Body of pancreas (tissue), 4 donors: ENCODE measurements around the gene NUBP1. TPM values are rescaled to one million over a fixed set of nuclear protein-coding genes. Genes with fewer than 3 reads are reported as not detected.

Experiments
- ATAC-seq: fragments of 150-250 bp; one replicate; pipeline ENCODE4 v1.9.1; 2016
- DNase-seq, 4 donors: peaks; one replicate each; pipeline ENCODE4 v3.0.0-alpha.2; 2019
- H3K27ac ChIP-seq, 4 donors: fragments of 200-600 bp; sonication (generic); 1 replicate in 3 of 4; 2 replicates in 1 of 4; pipeline versions ENCODE4 v1.5.1 to v1.6.1; 2016 to 2019; ENCODE audit warnings: mild to moderate bottlenecking in 1 of 4, mixed read lengths in 1 of 4, moderate library complexity in 1 of 4
- H3K27me3 ChIP-seq, 2 donors: fragments of 200-600 bp; sonication (generic); one replicate each; pipeline ENCODE4 v1.6.0; 2016; ENCODE audit warnings: mild to moderate bottlenecking in 1 of 2
- H3K36me3 ChIP-seq, 2 donors: fragments of 200-600 bp; sonication (generic); replicated peaks in 1 of 2; 2 replicates each; pipeline ENCODE4 v1.5.1; 2016; ENCODE audit warnings: low read depth in 2 of 2; ENCODE audit not compliant: insufficient read depth in 1 of 2
- H3K4me1 ChIP-seq: fragments of 200-600 bp; sonication (generic); one replicate; pipeline ENCODE4 v1.6.0; 2016
- H3K4me3 ChIP-seq, 2 donors: fragments of 200-600 bp; sonication (generic); 1 replicate in 1 of 2; 2 replicates in 1 of 2; pipeline ENCODE4 v1.5.1; 2016 to 2019
- H3K9me3 ChIP-seq, 3 donors: fragments of 200-600 bp; sonication (generic); 1 replicate in 2 of 3; 2 replicates in 1 of 3; pipeline ENCODE4 v1.5.1; 2016
- CTCF ChIP-seq, 7 experiments: fragments of 450-650 bp in 4 of 7; fragments of 200-600 bp in 3 of 7; sonication (generic) in 3 of 7; IDR thresholded peaks; one replicate each; pipeline ENCODE4 v1.5.1; 2016 to 2019; ENCODE audit warnings: antibody characterized with exemption in 7 of 7
- POLR2A ChIP-seq, 3 donors: fragments of 450-650 bp; IDR thresholded peaks; one replicate each; pipeline ENCODE4 v1.6.1; 2016; ENCODE audit warnings: antibody characterized with exemption in 3 of 3, mild to moderate bottlenecking in 2 of 3
- WGBS, 2 donors: methylation state at CpG; one replicate each; pipeline ENCODE4 v1.1.5; 2017; 5-methylcytosine and 5-hydroxymethylcytosine counted together
- intact Hi-C: fragments of 100-400 bp; cut with DNase I; formaldehyde crosslinking; loops from one replicate; pipeline ENCODE4 v1.15.1; 2023
- total RNA-seq, 2 donors: library from RNA; depleted of rRNA; stranded (reverse); fragments of >200 nt; gene quantifications; one replicate each; pipeline ENCODE4 v1.1.0, GENCODE V29; 2016

Gene NUBP1
- 10 to 100 TPM; 13.8 to 31.9 TPM for total RNA-seq

- 0% methylated on average over 53 of the region's 57 CpGs for WGBS, 2 donors
- no peaks in the 10 kb centered on the region for H3K27me3 ChIP-seq
- H3K9me3 ChIP-seq, result no peaks in the 10 kb centered on the region
- peaks cover 2 to 5% of the 10 kb centered on the region in 2 donors for H3K36me3 ChIP-seq
- intact Hi-C loops, result no loop called here
- peaks cover 55% of the 10 kb centered on the region for H3K4me1 ChIP-seq
- ATAC-seq, result peak; percentile 96
- peak within 1 kb of the TSS; percentile 11 to 29 for H3K4me3 ChIP-seq
- peak within 1 kb of the TSS; percentile 93 to 99 (median 97) for H3K27ac ChIP-seq
- peak; percentile 99 to 100 (median 100) for DNase-seq
- peak in 1 of 7 experiments; percentile 13 for TF ChIP-seq CTCF (IDR thresholded peaks at IDR 0.05)
- peak; percentile 78 to 94 (median 93) for TF ChIP-seq POLR2A (IDR thresholded peaks at IDR 0.05)
These were observed at the start of gene NUBP1 for GRCh38 chr16:10743610-10744369. Gene NUBP1, plus strand, starts transcription at chr16:10743842. Its CDS starts 22 bp downstream, at chr16:10743864.

- no peaks in the 10 kb centered on the region for H3K27me3 ChIP-seq
- TF ChIP-seq POLR2A (IDR thresholded peaks at IDR 0.05) (no peak), CTCF (IDR thresholded peaks at IDR 0.05) (no peak)
- ATAC-seq (no peak), DNase-seq (no peak)
- WGBS, 2 donors, result 87 to 97% methylated on average over 7 to 8 of the region's 8 CpGs
- H3K36me3 ChIP-seq, result no peaks in the 10 kb centered on the region
- no peaks in the 10 kb centered on the region for H3K9me3 ChIP-seq
- peaks cover 1% of the 10 kb centered on the region for H3K4me1 ChIP-seq
- H3K4me3 ChIP-seq, result no peak overlapping the region
- intact Hi-C loops, result no loop called here
- H3K27ac ChIP-seq, result no peak overlapping the region
These were observed 49.8 kb upstream of the NUBP1 start for GRCh38 chr16:10693889-10694288.

- Histone ChIP-seq H3K27me3 (no peaks in the 10 kb centered on the region), H3K27ac (no peak overlapping the region), H3K4me1 (no peaks in the 10 kb centered on the region), H3K4me3 (no peak overlapping the region), H3K36me3 (no peaks in the 10 kb centered on the region), H3K9me3 (no peaks in the 10 kb centered on the region)
- DNase-seq (no peak), ATAC-seq (no peak)
- no peak for TF ChIP-seq POLR2A (IDR thresholded peaks at IDR 0.05)
- TF ChIP-seq CTCF (IDR thresholded peaks at IDR 0.05), result no peak
- intact Hi-C loops, result no loop called here
- WGBS, 2 donors, result 78 to 94% methylated on average over 7 to 21 of the region's 21 CpGs
These were observed 49.3 kb upstream of the NUBP1 start for GRCh38 chr16:10694306-10694705.

GRCh38 chr16:10694830-10695229, 48.8 kb upstream of the NUBP1 start, which contains the start of gene TEKT5:
Gene TEKT5, minus strand, starts transcription at chr16:10694930. Its CDS starts 57 bp downstream, at chr16:10694873.
- ATAC-seq (no peak), DNase-seq (no peak)
- 90 to 94% methylated on average over 3 to 5 of the region's 5 CpGs for WGBS, 2 donors
- H3K4me3 ChIP-seq, result no peak within 1 kb of the TSS
- intact Hi-C loops, result no loop called here
- no peaks in the 10 kb centered on the region for H3K36me3 ChIP-seq
- no peaks in the 10 kb centered on the region for H3K4me1 ChIP-seq
- no peak for TF ChIP-seq POLR2A (IDR thresholded peaks at IDR 0.05)
- no peak for TF ChIP-seq CTCF (IDR thresholded peaks at IDR 0.05)
- no peak within 1 kb of the TSS for H3K27ac ChIP-seq
- H3K9me3 ChIP-seq, result no peaks in the 10 kb centered on the region
- no peaks in the 10 kb centered on the region for H3K27me3 ChIP-seq

- no peaks in the 10 kb centered on the region for H3K36me3 ChIP-seq
- no peak for ATAC-seq
- H3K9me3 ChIP-seq, result no peaks in the 10 kb centered on the region
- WGBS, 2 donors, result 52 to 59% methylated on average over 1 of the region's 1 CpG
- intact Hi-C loops, result no loop called here
- no peak overlapping the region for H3K4me3 ChIP-seq
- no peak for DNase-seq
- H3K4me1 ChIP-seq, result no peaks in the 10 kb centered on the region
- no peaks in the 10 kb centered on the region for H3K27me3 ChIP-seq
- TF ChIP-seq CTCF (IDR thresholded peaks at IDR 0.05) (no peak), POLR2A (IDR thresholded peaks at IDR 0.05) (no peak)
- no peak overlapping the region for H3K27ac ChIP-seq
These were observed 43.9 kb upstream of the NUBP1 start for GRCh38 chr16:10699756-10700155.
